A673 (cell line): ENCODE results near the gene HMGXB3.

Experiments
- CTCF ChIP-seq: fragments of 300-800, 200-600 bp; sonication (generic); conservative IDR thresholded peaks from 2 replicates; pipeline ENCODE4 v1.5.1; 2017; ENCODE audit warnings: low read depth, mild to moderate bottlenecking, antibody characterized with exemption, low read length, moderate library complexity, mixed read lengths
- EZH2 ChIP-seq: fragments of 200-600 bp; sonication (generic); IDR thresholded peaks from 2 replicates; pipeline ENCODE4 v1.6.1; 2017; ENCODE audit warnings: borderline replicate concordance, low read depth, mild to moderate bottlenecking, mixed read lengths, antibody characterized with exemption, low read length; ENCODE audit not compliant: poor library complexity, severe bottlenecking

DNA sequence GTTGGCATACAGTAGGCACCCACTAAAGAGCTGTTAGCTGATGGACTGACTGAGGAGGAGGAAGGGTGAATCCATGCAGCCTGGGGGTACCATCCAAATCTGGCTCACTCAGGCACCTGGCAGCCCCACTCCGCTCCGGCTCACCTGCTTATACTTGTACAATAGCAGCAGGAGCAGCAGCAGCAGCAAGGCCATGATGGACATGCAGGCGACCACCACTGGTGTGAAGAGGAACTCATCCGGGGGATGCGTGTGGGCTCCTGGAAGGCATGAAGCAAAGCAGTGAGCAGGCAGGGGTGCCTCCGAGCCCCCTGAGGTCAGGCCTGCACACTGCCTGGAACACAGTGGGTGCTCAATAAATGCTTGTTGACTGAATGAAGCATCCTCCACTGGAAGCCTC, 67.5 kb downstream of the HMGXB3 start:
- TF ChIP-seq CTCF (no peak), EZH2 (no peak)
